HG02852 (cell line): ENCODE results near the gene SIM2.

Source experiments
- ATAC-seq: cut with Tn5 transposase; IDR thresholded peaks from one replicate; pipeline ENCODE4 v1.9.1; 2021; ENCODE audit warnings: mild to moderate bottlenecking, moderate library complexity; ENCODE audit not compliant: unreplicated experiment

SIM2 gene

GRCh38 chr21:36733857-36734256, 34.9 kb downstream of the SIM2 start:
- ATAC-seq, result no peak

GRCh38 chr21:36734367-36735200, 35.7 kb downstream of the SIM2 start:
- ATAC-seq, result no peak

- ATAC-seq, result no peak
Measured at GRCh38 chr21:36735201-36735515, 36.2 kb downstream of the SIM2 start.

GRCh38 chr21:36735724-36736320, 36.9 kb downstream of the SIM2 start:
- ATAC-seq, result no peak

- ATAC-seq, result no peak
Measured at GRCh38 chr21:36738489-36739126, 39.7 kb downstream of the SIM2 start.

- no peak for ATAC-seq
Measured at GRCh38 chr21:36741506-36741905, 42.6 kb downstream of the SIM2 start.

GRCh38 chr21:36743008-36743407, 44.1 kb downstream of the SIM2 start:
- no peak for ATAC-seq

GRCh38 chr21:36743446-36743845, 44.5 kb downstream of the SIM2 start:
- ATAC-seq, result no peak

- ATAC-seq, result no peak
Measured at GRCh38 chr21:36744190-36744559, 45.3 kb downstream of the SIM2 start.

GRCh38 chr21:36744560-36745231, 45.8 kb downstream of the SIM2 start:
- no peak for ATAC-seq

GRCh38 chr21:36745459-36745858, 46.5 kb downstream of the SIM2 start:
- no peak for ATAC-seq

GRCh38 chr21:36747041-36747814, 48.3 kb downstream of the SIM2 start:
- ATAC-seq, result no peak

GRCh38 chr21:36747815-36748383, 49.0 kb downstream of the SIM2 start:
- ATAC-seq, result no peak

- no peak for ATAC-seq
Measured at GRCh38 chr21:36749935-36750575, 51.1 kb downstream of the SIM2 start.

- ATAC-seq, result no peak
Measured at GRCh38 chr21:36750576-36750959, 51.7 kb downstream of the SIM2 start.

- ATAC-seq, result no peak
Measured at GRCh38 chr21:36751383-36751782, 52.5 kb downstream of the SIM2 start.

- no peak for ATAC-seq
Measured at GRCh38 chr21:36753556-36753955, 54.6 kb downstream of the SIM2 start.

- no peak for ATAC-seq
Measured at GRCh38 chr21:36754241-36754898, 55.5 kb downstream of the SIM2 start.

GRCh38 chr21:36756527-36756926, 57.6 kb downstream of the SIM2 start:
- no peak for ATAC-seq

- no peak for ATAC-seq
Measured at GRCh38 chr21:36757196-36757595, 58.3 kb downstream of the SIM2 start.
